SK-N-MC (cell line): ENCODE measurements around the gene TMEM14A.

Experiments used
- DNase-seq: peaks from one replicate; pipeline ENCODE4 v3.0.0-alpha.2; 2011; ENCODE audit warnings: low read depth, low spot score
- H3K27ac ChIP-seq: fragments of 200-600 bp; sonication (generic); 2 replicates; pipeline ENCODE4 v1.5.1; 2016; ENCODE audit warnings: mixed run types
- H3K36me3 ChIP-seq: fragments of 200-600 bp; sonication (generic); 2 replicates; pipeline ENCODE4 v1.6.1; 2017; ENCODE audit warnings: antibody characterized with exemption, low read length, mixed read lengths; ENCODE audit not compliant: insufficient read depth
- H3K4me3 ChIP-seq: fragments of 200-600 bp; sonication (generic); 2 replicates; pipeline ENCODE4 v1.5.1; 2016
- H3K9ac ChIP-seq: fragments of 200-600 bp; sonication (generic); 2 replicates; pipeline ENCODE4 v1.8.0; 2017; ENCODE audit warnings: mixed run types, mixed read lengths; ENCODE audit not compliant: insufficient read length
- H3K9me3 ChIP-seq: fragments of 200-600 bp; sonication (generic); 2 replicates; pipeline ENCODE4 v1.6.1; 2017; ENCODE audit warnings: low read depth, mild to moderate bottlenecking, antibody characterized with exemption, low read length, moderate library complexity, mixed read lengths
- EZH2 ChIP-seq: fragments of 200-600 bp; sonication (generic); IDR thresholded peaks from one replicate; pipeline ENCODE4 v1.6.1; 2017; ENCODE audit warnings: antibody characterized with exemption
- FOXP2 ChIP-seq: optimal IDR thresholded peaks from 2 replicates; pipeline ENCODE3; 2011; ENCODE audit warnings: mild to moderate bottlenecking, moderate library complexity; ENCODE audit not compliant: insufficient read depth; ENCODE audit errors: extremely low read length, control extremely low read depth
- POLR2AphosphoS5 ChIP-seq: IDR thresholded peaks from 2 replicates; pipeline ENCODE4 v1.6.1; 2012; ENCODE audit warnings: mild to moderate bottlenecking, low read depth, low read length, borderline replicate concordance

TMEM14A gene

DNA sequence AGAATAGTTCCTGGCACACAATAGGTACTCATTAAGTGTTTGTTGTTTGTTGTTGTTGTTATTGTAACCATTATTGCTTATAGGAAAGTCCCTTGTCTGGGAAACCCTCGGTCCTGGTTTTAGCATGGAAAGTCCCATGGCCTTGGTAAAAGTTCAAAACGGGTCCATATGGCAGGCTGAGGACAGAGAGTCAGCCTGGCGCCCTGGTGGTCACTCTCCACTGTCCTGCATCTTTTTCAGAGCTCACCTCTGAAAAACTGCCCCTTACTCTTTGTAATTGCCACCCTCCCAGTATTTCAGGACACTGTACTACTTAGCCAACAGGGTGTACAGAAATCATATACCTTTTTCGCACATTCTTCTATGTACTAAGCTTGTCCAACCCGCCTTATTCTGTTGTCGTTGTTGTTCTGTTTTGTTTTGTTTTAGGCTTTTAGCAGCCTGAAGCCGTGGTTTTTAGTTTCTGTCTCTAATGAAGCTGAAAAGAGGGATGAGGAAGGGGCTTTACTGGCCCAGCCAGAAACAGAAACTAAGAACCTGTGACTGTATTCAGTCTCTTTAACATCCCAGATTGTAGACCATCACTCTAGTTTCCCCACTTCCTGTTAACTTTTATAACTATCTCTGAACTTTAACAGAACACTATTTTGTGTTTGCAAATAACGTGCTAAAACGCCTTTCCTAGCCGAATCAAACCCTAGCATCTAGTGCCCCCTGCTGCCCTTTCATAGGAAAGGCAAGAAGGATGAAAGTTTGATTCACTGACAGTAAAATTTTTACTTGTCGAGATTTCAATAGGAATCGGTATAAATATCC lies 7.6 kb upstream of the TMEM14A start:
- Histone ChIP-seq H3K9me3 (no peaks in the 10 kb centered on the region), H3K4me3 (peak overlapping the region; percentile 96), H3K27ac (no peak overlapping the region), H3K9ac (peak overlapping the region; percentile 83), H3K36me3 (peaks cover 19% of the 10 kb centered on the region)
- no peak for TF ChIP-seq EZH2
- TF ChIP-seq POLR2AphosphoS5: no peak
- TF ChIP-seq FOXP2: no peak
- peak; percentile 76 for DNase-seq

DNA sequence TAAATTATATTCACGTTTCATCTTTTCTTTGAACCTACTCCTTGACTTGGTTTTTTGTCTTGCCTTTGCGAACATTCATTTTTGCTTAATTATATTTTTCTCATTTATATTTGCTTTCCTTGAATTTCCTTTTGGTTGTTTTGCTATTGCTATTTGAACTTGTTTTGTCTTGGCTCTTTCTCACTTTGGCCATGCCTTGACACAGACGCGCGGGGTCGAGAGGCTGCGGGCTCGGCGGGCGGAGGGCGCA lies 7.1 kb upstream of the TMEM14A start:
- DNase-seq: no peak
- TF ChIP-seq EZH2 (no peak), FOXP2 (no peak), POLR2AphosphoS5 (no peak)
- Histone ChIP-seq H3K27ac (no peak overlapping the region), H3K36me3 (peaks cover 19% of the 10 kb centered on the region), H3K9ac (peak overlapping the region; percentile 83), H3K4me3 (peak overlapping the region; percentile 96), H3K9me3 (no peaks in the 10 kb centered on the region)

DNA sequence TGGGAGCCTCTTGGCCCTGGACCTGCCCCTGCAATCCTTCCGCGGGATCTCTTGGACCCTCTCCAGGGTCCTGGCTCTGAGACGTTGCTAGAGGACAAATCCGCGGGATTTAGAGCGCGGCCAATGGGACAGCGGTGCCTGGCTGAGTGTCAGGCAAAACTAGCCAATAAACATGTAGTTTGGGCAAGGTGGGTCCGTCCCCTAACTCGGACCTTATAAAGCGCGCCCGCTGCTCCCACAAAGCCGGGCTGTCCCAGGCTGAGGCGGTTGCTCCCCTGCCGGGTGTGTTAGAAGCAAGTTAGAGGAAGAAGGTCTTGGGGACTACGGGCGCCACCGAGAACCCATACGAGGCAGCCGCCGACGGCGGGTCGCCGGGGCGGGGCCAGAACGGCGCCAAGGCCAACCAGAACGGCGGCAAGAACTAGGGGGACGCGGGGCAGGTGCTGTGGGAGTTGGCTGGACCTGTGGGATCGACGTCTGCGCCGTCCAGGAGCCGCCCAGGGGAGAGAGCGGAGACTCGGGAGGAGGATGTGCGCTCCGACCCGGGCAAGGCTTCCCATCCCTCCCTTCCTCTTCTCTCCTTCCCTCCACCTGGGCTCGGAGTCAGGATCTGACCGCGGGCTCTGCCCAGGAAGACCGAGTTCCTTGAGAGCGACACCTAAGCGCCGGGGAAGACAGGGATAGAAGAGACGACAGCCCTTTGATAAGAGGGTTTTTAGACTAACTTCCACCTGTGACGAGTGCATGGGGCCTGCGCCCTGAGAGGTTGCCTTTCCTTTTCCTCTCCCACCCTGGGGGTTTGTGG lies 6.5 kb upstream of the TMEM14A start:
- Histone ChIP-seq H3K9ac (peak overlapping the region; percentile 85), H3K27ac (no peak overlapping the region), H3K4me3 (peak overlapping the region; percentile 96), H3K36me3 (peaks cover 19% of the 10 kb centered on the region), H3K9me3 (no peaks in the 10 kb centered on the region)
- no peak for TF ChIP-seq EZH2
- peak; percentile 99 for TF ChIP-seq POLR2AphosphoS5
- peak; percentile 63 for DNase-seq

DNA sequence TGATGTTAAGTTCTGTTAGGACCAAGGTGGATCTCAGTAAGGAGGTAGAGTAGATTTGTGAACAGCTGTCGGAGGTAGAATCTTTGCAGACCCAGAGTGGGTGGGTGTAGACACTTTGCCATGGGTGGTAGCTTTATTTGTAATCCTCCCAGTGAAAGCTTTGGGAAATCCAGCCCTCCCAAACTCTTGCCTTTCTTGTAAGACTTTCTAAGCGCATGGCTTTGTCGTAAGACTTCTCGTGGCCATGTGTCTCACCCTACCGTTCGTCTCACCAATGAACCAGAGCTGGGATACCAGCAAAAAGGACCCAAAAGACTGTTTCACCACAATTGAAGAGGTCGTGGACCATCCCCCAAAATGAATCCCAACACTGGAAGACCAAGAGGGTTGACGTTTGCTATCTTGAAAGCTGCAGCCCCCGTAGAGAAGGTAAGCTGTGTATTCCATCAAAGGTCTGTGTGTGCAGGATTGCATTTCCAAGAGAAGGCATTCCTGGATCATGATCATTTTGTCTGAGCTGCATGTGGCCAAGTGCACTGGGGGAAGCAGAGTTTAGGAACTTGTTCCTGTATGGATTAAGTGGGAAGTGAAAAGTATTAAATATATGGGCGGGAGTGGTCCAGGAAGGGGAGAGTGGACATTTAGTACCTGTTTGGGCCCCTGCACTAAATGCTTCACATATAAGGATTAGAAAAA lies 5.8 kb upstream of the TMEM14A start:
- peak overlapping the region; percentile 96 for H3K4me3 ChIP-seq
- H3K9ac ChIP-seq: peak overlapping the region; percentile 85
- peaks cover 19% of the 10 kb centered on the region for H3K36me3 ChIP-seq
- no peaks in the 10 kb centered on the region for H3K9me3 ChIP-seq
- no peak overlapping the region for H3K27ac ChIP-seq
- TF ChIP-seq EZH2 (no peak), FOXP2 (no peak), POLR2AphosphoS5 (no peak)
- DNase-seq: no peak

DNA sequence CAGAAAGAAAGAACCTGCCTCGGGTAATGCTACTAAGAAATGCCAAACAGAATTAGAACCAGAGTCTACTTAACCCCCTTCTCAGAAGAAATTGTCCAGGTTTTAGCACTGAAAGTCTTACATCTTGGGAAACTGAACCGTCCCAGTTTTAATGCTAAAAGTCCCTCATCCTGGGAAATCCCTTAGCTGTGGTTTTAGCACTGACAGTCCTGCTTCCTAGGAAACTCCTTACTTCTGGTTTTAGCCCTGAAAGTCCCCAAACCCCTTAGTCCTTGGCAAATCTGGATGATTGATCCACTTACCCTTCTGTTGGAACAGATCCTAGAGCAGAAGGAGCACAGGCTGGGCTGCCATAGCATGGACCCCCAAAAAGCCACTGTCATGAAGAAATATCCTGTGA lies 4.8 kb upstream of the TMEM14A start:
- Histone ChIP-seq H3K27ac (no peak overlapping the region), H3K4me3 (peak overlapping the region; percentile 96), H3K9ac (peak overlapping the region; percentile 85), H3K9me3 (no peaks in the 10 kb centered on the region), H3K36me3 (peaks cover 19% of the 10 kb centered on the region)
- no peak for TF ChIP-seq FOXP2
- no peak for TF ChIP-seq POLR2AphosphoS5
- TF ChIP-seq EZH2: no peak
- DNase-seq: no peak

DNA sequence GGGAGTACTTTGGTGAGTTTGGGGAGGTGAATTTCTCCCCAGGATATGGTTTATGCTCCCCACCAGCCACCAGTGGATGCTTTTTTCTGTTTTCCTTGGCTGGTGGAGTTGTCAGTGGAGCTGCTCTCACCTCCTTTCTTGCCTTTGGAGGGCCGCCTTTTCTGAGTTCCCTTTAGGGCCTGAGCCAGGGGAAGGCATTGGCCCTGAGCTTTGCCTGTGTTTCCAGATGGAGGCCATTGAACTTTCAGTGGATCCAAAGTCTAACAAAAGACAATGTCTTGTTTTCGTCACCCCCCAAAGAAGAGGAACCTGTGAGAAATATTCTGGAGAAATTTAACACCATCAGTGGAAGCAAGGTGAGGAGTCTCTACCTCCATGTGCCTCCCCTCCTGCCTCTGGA lies 4.4 kb upstream of the TMEM14A start:
- DNase-seq: no peak
- Histone ChIP-seq H3K9me3 (no peaks in the 10 kb centered on the region), H3K27ac (no peak overlapping the region), H3K9ac (peak overlapping the region; percentile 85), H3K4me3 (peak overlapping the region; percentile 96), H3K36me3 (peaks cover 19% of the 10 kb centered on the region)
- TF ChIP-seq EZH2 (no peak), FOXP2 (no peak), POLR2AphosphoS5 (no peak)

DNA sequence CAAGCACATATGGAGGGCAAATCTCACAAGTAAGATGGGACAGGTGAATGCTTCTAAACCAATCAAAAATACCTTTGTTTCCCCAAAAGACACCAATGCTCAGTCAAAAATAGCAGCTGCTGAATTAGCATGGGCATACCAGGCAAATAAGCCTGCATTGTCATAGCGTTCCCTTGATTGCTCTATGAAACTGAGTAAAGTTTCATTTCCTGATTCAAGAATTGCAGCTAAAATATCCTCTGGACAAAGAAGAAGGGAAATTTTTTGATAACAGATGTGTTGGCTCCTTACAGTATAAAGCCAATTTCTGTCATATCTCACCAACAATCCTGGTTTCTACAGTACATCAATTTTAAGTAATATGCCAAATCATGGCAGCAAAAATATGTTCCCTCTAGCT lies 3.3 kb upstream of the TMEM14A start:
- peaks cover 19% of the 10 kb centered on the region for H3K36me3 ChIP-seq
- H3K9me3 ChIP-seq: no peaks in the 10 kb centered on the region
- H3K4me3 ChIP-seq: no peak overlapping the region
- H3K9ac ChIP-seq: no peak overlapping the region
- TF ChIP-seq POLR2AphosphoS5 (no peak), FOXP2 (no peak), EZH2 (no peak)
- H3K27ac ChIP-seq: no peak overlapping the region
- no peak for DNase-seq

DNA sequence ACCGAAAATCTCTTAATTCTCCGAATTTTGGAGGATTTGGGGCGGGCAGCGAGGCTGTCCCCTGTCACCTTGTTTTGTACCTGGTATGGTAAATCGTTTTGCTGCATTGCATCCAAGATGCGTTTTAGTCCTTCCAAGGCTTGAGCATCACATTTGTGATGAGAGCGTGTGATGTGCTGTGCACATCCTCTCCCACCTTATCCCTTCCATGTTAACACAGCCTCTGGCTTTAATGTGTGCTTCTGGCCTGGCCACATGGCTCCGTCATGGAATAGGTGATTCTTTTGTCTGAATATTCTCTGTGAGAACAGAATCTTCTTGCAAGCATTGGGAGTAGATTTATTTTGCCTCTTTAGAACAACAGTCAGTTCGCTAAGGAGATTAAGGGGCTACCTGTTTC lies 763 bp downstream of the TMEM14A start:
- no peak overlapping the region for H3K9ac ChIP-seq
- no peak overlapping the region for H3K27ac ChIP-seq
- TF ChIP-seq FOXP2 (no peak), EZH2 (no peak), POLR2AphosphoS5 (no peak)
- no peaks in the 10 kb centered on the region for H3K9me3 ChIP-seq
- no peak for DNase-seq
- H3K4me3 ChIP-seq: peak overlapping the region; percentile 92
- H3K36me3 ChIP-seq: peaks cover 15% of the 10 kb centered on the region
